Kidney capillary endothelial cell (primary cell): ENCODE measurements around the gene RNF169.

Experiments used
- DNase-seq: peaks from one replicate; pipeline ENCODE4 v3.0.0-alpha.2; 2018; ENCODE audit warnings: low spot score

The RNF169 gene

DNA sequence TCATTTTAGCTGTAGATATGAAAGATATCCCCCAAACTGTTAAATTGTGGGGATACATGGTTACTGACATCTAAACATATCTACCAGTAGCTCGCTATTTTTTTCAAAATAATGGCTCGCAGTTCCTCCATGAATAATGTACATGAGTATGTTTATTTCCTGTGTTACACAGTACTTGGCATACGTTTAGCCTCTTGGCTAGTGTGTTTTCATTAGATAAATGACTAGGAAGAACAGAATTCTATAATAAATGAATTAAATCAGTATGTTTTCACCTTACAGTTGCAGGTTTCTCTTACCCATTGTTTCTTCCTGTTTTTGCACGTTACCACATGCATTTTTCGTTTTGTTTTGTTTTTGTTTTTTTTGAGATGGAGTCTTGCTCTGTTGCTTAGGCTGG lies 21.8 kb downstream of the RNF169 start:
- DNase-seq, result no peak

DNA sequence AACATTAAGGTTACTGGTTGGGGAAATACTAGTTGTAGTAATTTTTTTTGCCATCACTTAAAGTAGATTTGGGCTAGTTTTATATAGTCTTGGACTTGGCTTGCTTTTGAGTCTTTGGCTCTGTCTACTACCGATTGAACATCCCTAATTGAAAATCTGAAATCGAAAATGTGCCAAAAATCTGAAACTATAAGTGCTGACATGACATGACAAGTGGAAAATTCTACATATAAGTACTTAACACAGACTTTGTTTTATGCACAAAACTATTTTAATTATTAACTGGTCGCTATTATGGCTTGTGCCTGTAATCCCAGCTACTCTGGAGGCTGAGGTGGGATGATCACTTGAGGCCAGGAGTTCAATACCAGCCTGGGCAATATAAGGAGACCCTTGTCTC lies 22.5 kb downstream of the RNF169 start:
- no peak for DNase-seq

DNA sequence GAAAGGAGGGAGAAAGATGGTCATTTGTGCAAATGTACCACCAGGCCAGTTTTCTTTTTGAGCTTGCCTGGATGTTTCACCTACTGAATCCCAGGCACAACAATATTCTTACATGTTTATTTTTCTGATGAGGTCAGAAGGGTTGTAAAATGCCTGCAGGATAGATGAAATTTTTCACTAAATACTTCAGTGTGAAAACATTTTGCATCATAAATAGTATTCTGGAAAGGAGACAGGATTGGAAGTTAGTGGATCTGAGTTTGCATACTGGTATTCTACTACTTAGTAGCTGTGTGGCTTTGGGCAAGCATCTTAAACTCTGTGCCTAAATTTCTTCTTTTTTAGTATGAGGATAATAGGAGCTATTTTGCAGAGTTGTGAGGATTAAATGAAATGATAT lies 24.8 kb downstream of the RNF169 start:
- no peak for DNase-seq

DNA sequence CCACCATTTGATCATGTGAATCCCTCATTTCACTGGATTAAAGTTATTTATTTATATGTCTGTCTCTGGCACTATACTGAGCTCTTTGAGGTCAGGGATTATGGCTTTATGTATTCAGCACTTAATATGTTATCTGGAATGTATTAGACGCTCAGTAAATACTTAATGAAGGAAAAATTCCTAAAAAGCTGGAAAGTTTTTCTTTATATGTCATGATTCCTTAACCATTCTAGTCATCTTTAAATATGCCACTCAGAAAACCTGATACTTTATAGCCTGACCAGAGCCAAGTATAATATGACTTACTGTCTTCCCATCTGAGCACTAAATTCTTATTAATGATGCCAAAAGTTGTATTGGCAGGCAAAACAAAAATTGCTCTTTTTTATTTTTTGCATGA lies 27.1 kb downstream of the RNF169 start:
- DNase-seq, result no peak

- DNase-seq, result no peak
Observed at GRCh38 chr11:74776546-74776945, 27.9 kb downstream of the RNF169 start.

GRCh38 chr11:74777038-74777437 lies 28.4 kb downstream of the RNF169 start:
- no peak for DNase-seq

- DNase-seq, result no peak
Observed at GRCh38 chr11:74777877-74778276, 29.2 kb downstream of the RNF169 start.

- no peak for DNase-seq
Observed at GRCh38 chr11:74778581-74778980, 29.9 kb downstream of the RNF169 start.

- no peak for DNase-seq
Observed at GRCh38 chr11:74780248-74781005, 31.8 kb downstream of the RNF169 start.

- peak; percentile 85 for DNase-seq
Observed at GRCh38 chr11:74783241-74783871, 34.7 kb downstream of the RNF169 start.

- no peak for DNase-seq
Observed at GRCh38 chr11:74784234-74784633, 35.6 kb downstream of the RNF169 start.

- DNase-seq, result no peak
Observed at GRCh38 chr11:74784726-74785125, 36.1 kb downstream of the RNF169 start.

DNA sequence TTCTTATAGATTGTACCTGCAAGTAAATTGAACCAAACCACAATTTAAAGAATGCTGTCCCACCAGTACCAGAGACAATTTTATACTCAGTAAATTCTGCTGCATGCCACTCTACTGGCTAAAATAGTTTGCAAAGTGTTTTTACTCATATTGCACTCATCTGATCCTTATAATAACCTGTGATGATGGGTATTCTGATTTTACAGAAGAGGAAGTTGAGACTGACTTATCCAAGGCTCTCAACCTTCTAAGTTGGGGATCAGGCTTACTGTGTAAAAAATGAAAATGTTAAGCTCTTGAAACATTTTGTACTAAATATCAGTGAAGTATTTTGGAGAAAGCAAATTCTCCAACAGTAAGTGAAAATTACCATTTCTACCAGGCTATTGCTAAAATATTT lies 37.9 kb downstream of the RNF169 start:
- DNase-seq, result no peak

- no peak for DNase-seq
Observed at GRCh38 chr11:74791333-74792100, 42.9 kb downstream of the RNF169 start.

- DNase-seq, result no peak
Observed at GRCh38 chr11:74806267-74806666, 57.6 kb downstream of the RNF169 start.

- no peak for DNase-seq
Observed at GRCh38 chr11:74809801-74810200, 61.2 kb downstream of the RNF169 start.

DNA sequence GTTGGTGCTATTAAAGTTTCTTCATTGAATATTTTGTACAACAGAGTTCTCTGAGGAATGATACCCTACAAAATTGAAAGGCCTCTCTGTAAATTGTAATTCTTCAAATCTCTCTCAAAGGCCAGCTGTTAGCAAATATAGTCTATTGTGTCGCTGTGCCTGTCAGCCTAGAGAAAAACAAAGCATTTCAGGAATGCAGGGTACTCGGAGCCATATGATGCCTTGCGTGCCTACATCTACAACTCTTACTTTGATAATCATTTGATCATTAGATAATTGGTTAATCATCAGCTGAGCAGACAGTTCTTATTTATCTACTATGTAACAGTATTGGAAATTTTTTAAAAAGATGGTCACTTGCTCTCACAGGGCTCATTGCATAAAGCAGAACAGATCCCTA lies 67.3 kb downstream of the RNF169 start:
- no peak for DNase-seq

DNA sequence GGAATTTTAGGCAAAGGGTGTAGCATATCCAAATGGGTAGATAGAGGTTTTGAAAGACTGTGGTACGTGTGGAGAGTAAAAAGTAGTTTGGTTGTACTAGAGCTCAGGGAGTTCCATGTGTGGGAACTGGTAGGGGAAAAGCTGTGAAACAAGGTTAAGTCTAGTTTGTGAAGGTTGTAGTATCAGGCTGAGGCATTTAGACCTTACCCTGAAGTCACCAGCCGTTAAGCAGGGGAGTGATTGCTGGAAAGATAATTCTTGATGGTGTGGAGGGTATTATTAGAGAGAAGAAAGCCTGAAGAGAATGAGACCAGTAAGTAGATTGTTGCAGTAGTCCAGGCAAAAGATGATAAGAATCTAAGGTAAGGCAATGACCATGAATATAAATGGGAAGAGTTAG lies 68.0 kb downstream of the RNF169 start:
- DNase-seq, result no peak

GRCh38 chr11:74818283-74818946 lies 69.8 kb downstream of the RNF169 start:
- peak; percentile 27 for DNase-seq

DNA sequence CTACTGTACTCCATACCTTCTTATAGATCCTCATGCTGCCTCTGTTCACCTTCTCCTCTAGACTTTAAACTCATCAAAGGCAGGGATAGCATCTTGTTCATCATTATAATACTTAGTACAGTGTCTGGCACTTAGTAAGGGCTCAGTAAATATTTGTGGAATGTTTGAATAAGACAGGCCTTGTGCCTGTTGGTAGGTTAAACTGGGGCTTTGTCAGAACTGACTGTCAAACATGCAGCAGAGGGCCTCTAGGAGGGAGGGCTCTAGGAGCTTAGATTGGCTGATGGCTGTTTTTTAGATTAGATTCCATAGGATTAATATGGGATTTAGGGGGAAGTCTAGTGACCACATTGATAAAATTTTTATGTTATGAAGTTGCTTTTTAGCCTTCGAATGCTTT lies 70.8 kb downstream of the RNF169 start:
- no peak for DNase-seq

- DNase-seq, result peak; percentile 78
Observed at GRCh38 chr11:74820763-74821162, 72.1 kb downstream of the RNF169 start.

- DNase-seq, result no peak
Observed at GRCh38 chr11:74822170-74822569, 73.5 kb downstream of the RNF169 start.
